HepG2 (cell line): ENCODE results near the gene DNAJC1. TPM values are rescaled to one million over a fixed set of nuclear protein-coding genes. Genes with fewer than 3 reads are reported as not detected.

Experiments
- ATF7 ChIP-seq, 2 experiments: fragments of 450-650 bp in 1 of 2; sonication (generic) in 1 of 2; formaldehyde crosslinking in 1 of 2; IDR thresholded peaks; 2 replicates each; pipeline versions ENCODE4 v1.4.0 to v1.6.1; 2016 to 2020; ENCODE audit warnings: antibody characterized with exemption in 1 of 2, mild to moderate bottlenecking in 1 of 2, missing genetic modification reagents in 1 of 2
- CEBPB ChIP-seq: IDR thresholded peaks from 2 replicates; pipeline ENCODE4 v1.6.1; 2011; ENCODE audit warnings: low read depth, low read length, improper control_type of control experiment, borderline replicate concordance
- DBP ChIP-seq: sonication (generic); formaldehyde crosslinking; IDR thresholded peaks from 2 replicates; pipeline ENCODE4 v1.4.0; 2020; ENCODE audit warnings: missing genetic modification reagents; ENCODE audit errors: not compliant biosample characterization
- HNRNPK ChIP-seq: fragments of 200-400 bp; formaldehyde crosslinking; IDR thresholded peaks from 2 replicates; pipeline ENCODE4 v1.6.1; 2018; ENCODE audit warnings: low read length, low read depth, moderate library complexity, mild to moderate bottlenecking; ENCODE audit not compliant: poor library complexity, severe bottlenecking
- NFE2 ChIP-seq: sonication (generic); formaldehyde crosslinking; IDR thresholded peaks from 2 replicates; pipeline ENCODE4 v1.4.0; 2020; ENCODE audit warnings: missing genetic modification reagents
- POGZ ChIP-seq: sonication (generic); formaldehyde crosslinking; IDR thresholded peaks from 2 replicates; pipeline ENCODE4 v1.4.0; 2020; ENCODE audit warnings: mild to moderate bottlenecking, missing genetic modification reagents
- POLR2A ChIP-seq, 2 experiments: IDR thresholded peaks; 2 replicates each; pipeline ENCODE4 v1.6.1; 2011; ENCODE audit warnings: low read depth in 2 of 2, low read length in 2 of 2, mild to moderate bottlenecking in 1 of 2, moderate library complexity in 1 of 2; ENCODE audit not compliant: insufficient read depth in 1 of 2
- RBM39 ChIP-seq: fragments of 200-400 bp; formaldehyde crosslinking; IDR thresholded peaks from one replicate; pipeline ENCODE4 v1.6.1; 2018; ENCODE audit warnings: antibody characterized with exemption, mild to moderate bottlenecking, low read depth, low read length; ENCODE audit not compliant: poor library complexity, severe bottlenecking
- SATB2 ChIP-seq: sonication (generic); formaldehyde crosslinking; IDR thresholded peaks from 2 replicates; pipeline ENCODE4 v1.5.0; 2020; ENCODE audit warnings: missing genetic modification reagents
- SMAD1 ChIP-seq: sonication (generic); formaldehyde crosslinking; IDR thresholded peaks from 2 replicates; pipeline ENCODE4 v1.4.0; 2020; ENCODE audit warnings: missing genetic modification reagents, low read depth, mild to moderate bottlenecking, borderline replicate concordance
- SP1 ChIP-seq, 2 experiments: fragments of 450-650 bp in 1 of 2; sonication (generic) in 1 of 2; formaldehyde crosslinking in 1 of 2; IDR thresholded peaks; 2 replicates each; pipeline versions ENCODE4 v1.4.0 to v1.6.1; 2016 to 2020; ENCODE audit warnings: missing genetic modification reagents in 1 of 2
- ZKSCAN8 ChIP-seq: IDR thresholded peaks from 2 replicates; pipeline ENCODE4 v1.6.1; 2016; ENCODE audit warnings: borderline replicate concordance, missing genetic modification reagents, missing compliant biosample characterization
- ZNF101 ChIP-seq: sonication (generic); formaldehyde crosslinking; IDR thresholded peaks from 2 replicates; pipeline ENCODE4 v1.4.0; 2020; ENCODE audit warnings: mild to moderate bottlenecking, low read depth, missing genetic modification reagents, borderline replicate concordance
- ZNF230 ChIP-seq: sonication (generic); formaldehyde crosslinking; IDR thresholded peaks from 2 replicates; pipeline ENCODE4 v1.4.0; 2020; ENCODE audit warnings: mild to moderate bottlenecking, missing genetic modification reagents
- ZNF263 ChIP-seq: sonication (generic); formaldehyde crosslinking; IDR thresholded peaks from 2 replicates; pipeline ENCODE4 v1.4.0; 2020; ENCODE audit warnings: missing genetic modification reagents
- ZNF292 ChIP-seq: sonication (generic); formaldehyde crosslinking; IDR thresholded peaks from 2 replicates; pipeline ENCODE4 v1.8.1; 2022; ENCODE audit warnings: mild to moderate bottlenecking, low read depth, missing genetic modification reagents, borderline replicate concordance
- ZNF550 ChIP-seq: sonication (generic); formaldehyde crosslinking; IDR thresholded peaks from 2 replicates; pipeline ENCODE4 v1.4.0; 2020; ENCODE audit warnings: mild to moderate bottlenecking, missing genetic modification reagents, borderline replicate concordance
- ZNF569 ChIP-seq: sonication (generic); formaldehyde crosslinking; IDR thresholded peaks from 2 replicates; pipeline ENCODE4 v1.5.0; 2020; ENCODE audit warnings: mild to moderate bottlenecking, missing genetic modification reagents, moderate library complexity, borderline replicate concordance
- ZNF792 ChIP-seq: IDR thresholded peaks from 2 replicates; pipeline ENCODE4 v1.6.1; 2016
- ZSCAN25 ChIP-seq: sonication (generic); formaldehyde crosslinking; IDR thresholded peaks from 2 replicates; pipeline ENCODE4 v1.8.0; 2022; ENCODE audit warnings: mild to moderate bottlenecking, missing genetic modification reagents
- polyA plus RNA-seq, 8 experiments: library from polyadenylated mRNA; depleted of rRNA in 3 of 8; stranded (reverse) in 7 of 8; unstranded in 1 of 8; fragments of >200 nt; fragmentation: Illumina TruSeq in 4 of 8; extraction: Trizol in 4 of 8; gene quantifications; 2 replicates each; pipeline versions ENCODE4 v1.2.1 to v1.2.3, GENCODE V29; 2011 to 2016; ENCODE audit warnings: low read depth in 4 of 8, missing spikeins in 1 of 8, mixed read lengths in 1 of 8; ENCODE audit not compliant: insufficient read depth in 1 of 8
- total RNA-seq, 5 experiments: library from RNA; depleted of rRNA; stranded (reverse); fragments of >200 nt; fragmentation: Illumina TruSeq; extraction: Trizol; gene quantifications; 2 replicates each; pipeline ENCODE4 v1.2.3, GENCODE V29; 2016; ENCODE audit warnings: low read depth in 1 of 5
- TF ChIP-seq, protein P1 (sequence below): sonication (generic); formaldehyde crosslinking; IDR thresholded peaks from 2 replicates; pipeline ENCODE4 v1.4.0; 2020; ENCODE audit warnings: missing genetic modification reagents
- TF ChIP-seq, protein P2 (sequence below): sonication (generic); formaldehyde crosslinking; IDR thresholded peaks from 2 replicates; pipeline ENCODE4 v1.4.0; 2020; ENCODE audit warnings: low read depth, mild to moderate bottlenecking, missing genetic modification reagents

Gene DNAJC1
- total and polyA plus RNA-seq, 2 of the 13 experiments (the other 11 are each of a cell fraction or from before 2014, with no cell fraction given), result 9.9 to 16.6 TPM

GRCh38 chr10:22002591-22003176, 846 bp downstream of the DNAJC1 start (continued):
- TF ChIP-seq, protein P1, sequence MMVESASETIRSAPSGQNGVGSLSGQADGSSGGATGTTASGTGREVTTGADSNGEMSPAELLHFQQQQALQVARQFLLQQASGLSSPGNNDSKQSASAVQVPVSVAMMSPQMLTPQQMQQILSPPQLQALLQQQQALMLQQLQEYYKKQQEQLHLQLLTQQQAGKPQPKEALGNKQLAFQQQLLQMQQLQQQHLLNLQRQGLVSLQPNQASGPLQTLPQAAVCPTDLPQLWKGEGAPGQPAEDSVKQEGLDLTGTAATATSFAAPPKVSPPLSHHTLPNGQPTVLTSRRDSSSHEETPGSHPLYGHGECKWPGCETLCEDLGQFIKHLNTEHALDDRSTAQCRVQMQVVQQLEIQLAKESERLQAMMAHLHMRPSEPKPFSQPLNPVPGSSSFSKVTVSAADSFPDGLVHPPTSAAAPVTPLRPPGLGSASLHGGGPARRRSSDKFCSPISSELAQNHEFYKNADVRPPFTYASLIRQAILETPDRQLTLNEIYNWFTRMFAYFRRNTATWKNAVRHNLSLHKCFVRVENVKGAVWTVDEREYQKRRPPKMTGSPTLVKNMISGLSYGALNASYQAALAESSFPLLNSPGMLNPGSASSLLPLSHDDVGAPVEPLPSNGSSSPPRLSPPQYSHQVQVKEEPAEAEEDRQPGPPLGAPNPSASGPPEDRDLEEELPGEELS (CRISPR knock-in tag), result no peak
- peak; percentile 2 for TF ChIP-seq RBM39
- TF ChIP-seq ZNF550 (CRISPR knock-in tag), result no peak
- no peak for TF ChIP-seq SATB2
- no peak for TF ChIP-seq ZNF101
- TF ChIP-seq ATF7 (IDR thresholded peaks at IDR 0.05), result no peak
- TF ChIP-seq ATF7 (CRISPR knock-in tag; IDR thresholded peaks at IDR 0.05), result no peak
- TF ChIP-seq HNRNPK, result no peak
- no peak for TF ChIP-seq ZNF569 (CRISPR knock-in tag)
- no peak for TF ChIP-seq ZNF263 (CRISPR knock-in tag)
- TF ChIP-seq POGZ (CRISPR knock-in tag), result no peak
- TF ChIP-seq SMAD1, result no peak
- TF ChIP-seq ZKSCAN8, result no peak
- no peak for TF ChIP-seq ZSCAN25 (CRISPR knock-in tag)
- TF ChIP-seq NFE2 (CRISPR knock-in tag), result no peak
- TF ChIP-seq, protein P2, sequence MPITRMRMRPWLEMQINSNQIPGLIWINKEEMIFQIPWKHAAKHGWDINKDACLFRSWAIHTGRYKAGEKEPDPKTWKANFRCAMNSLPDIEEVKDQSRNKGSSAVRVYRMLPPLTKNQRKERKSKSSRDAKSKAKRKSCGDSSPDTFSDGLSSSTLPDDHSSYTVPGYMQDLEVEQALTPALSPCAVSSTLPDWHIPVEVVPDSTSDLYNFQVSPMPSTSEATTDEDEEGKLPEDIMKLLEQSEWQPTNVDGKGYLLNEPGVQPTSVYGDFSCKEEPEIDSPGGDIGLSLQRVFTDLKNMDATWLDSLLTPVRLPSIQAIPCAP, result no peak
- no peak for TF ChIP-seq ZNF230
- no peak for TF ChIP-seq SP1 (IDR thresholded peaks at IDR 0.05)
- TF ChIP-seq SP1 (CRISPR knock-in tag; IDR thresholded peaks at IDR 0.05), result no peak
- TF ChIP-seq ZNF292 (CRISPR knock-in tag), result peak; percentile 64; the same call in 1 of the 2 replicates
- TF ChIP-seq ZNF792 (CRISPR knock-in tag), result no peak
- no peak for TF ChIP-seq DBP (CRISPR knock-in tag)
- peak; percentile 14; the same call in 1 of the 2 replicates for TF ChIP-seq CEBPB
- TF ChIP-seq POLR2A (IDR thresholded peaks at IDR 0.05; ENCODE audit: insufficient read depth in 1 of 2, low read depth in 2 of 2, low read length in 2 of 2), result 0 out of 4 replicates have a peak, but pooled peaks of 1 of the 2 experiments have one; percentile 27
